ENCODE measurements around the gene CRIP1. TPM values are rescaled to one million over a fixed set of nuclear protein-coding genes. Genes with fewer than 3 reads are reported as not detected.

CRIP1 gene
- total and polyA plus RNA-seq, 2 experiments from 2014 or later: 0.80 to 8.4 TPM

DNA sequence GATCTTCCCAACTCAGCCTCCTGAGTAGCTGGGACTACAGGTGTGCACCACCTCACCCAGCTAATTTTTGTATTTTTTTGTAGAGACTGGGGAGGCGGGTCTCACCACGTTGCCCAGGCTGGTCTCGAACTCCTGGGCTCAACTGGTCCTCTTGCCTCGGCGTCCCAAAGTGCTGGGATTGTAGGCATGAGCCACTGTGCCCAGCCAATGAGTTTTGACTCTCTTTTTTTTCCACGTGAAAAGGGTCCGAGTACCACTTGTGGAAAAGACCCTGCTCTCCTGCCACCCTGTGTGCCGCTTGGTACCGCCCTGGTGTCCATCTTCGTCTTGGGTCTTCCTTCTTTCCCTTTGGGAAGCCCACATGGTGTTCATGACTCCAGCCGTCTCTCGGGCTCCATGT is 21.9 kb downstream of the CRIP1 start:
- Histone ChIP-seq H3K79me2 (replicated peaks; ENCODE audit: insufficient read depth) (no peaks in the 10 kb centered on the region), H3K4me2 (no peak overlapping the region), H3F3A (replicated peaks; ENCODE audit: low read depth) (no peaks in the 10 kb centered on the region), H4K20me1 (replicated peaks; ENCODE audit: insufficient read depth) (no peaks in the 10 kb centered on the region), H2AFZ (no peak overlapping the region), H3K4me3 (no peak overlapping the region), H3K27ac (ENCODE audit: low read depth) (no peak overlapping the region), H3K9me2 (ENCODE audit: insufficient read depth) (no peaks in the 10 kb centered on the region), H3K36me3 (ENCODE audit: insufficient read depth) (no peaks in the 10 kb centered on the region), H3K27me3 (ENCODE audit: insufficient read depth) (no peaks in the 10 kb centered on the region), H3K4me1 (ENCODE audit: insufficient read depth) (no peaks in the 10 kb centered on the region)
- ATAC-seq (no peak), DNase-seq (ENCODE audit: low spot score) (no peak)
- H3K36me3 Mint-ChIP-seq (ENCODE audit: low read depth): no peaks in the 10 kb centered on the region; the same call in 2 of the 3 replicates
- TF ChIP-seq EZH2 (IDR thresholded peaks at IDR 0.05; ENCODE audit: low read depth, unreplicated experiment): no peak
- no peak for TF ChIP-seq ZNF331 (CRISPR knock-in tag; IDR thresholded peaks at IDR 0.05; ENCODE audit: low read depth)
- TF ChIP-seq, protein P1, sequence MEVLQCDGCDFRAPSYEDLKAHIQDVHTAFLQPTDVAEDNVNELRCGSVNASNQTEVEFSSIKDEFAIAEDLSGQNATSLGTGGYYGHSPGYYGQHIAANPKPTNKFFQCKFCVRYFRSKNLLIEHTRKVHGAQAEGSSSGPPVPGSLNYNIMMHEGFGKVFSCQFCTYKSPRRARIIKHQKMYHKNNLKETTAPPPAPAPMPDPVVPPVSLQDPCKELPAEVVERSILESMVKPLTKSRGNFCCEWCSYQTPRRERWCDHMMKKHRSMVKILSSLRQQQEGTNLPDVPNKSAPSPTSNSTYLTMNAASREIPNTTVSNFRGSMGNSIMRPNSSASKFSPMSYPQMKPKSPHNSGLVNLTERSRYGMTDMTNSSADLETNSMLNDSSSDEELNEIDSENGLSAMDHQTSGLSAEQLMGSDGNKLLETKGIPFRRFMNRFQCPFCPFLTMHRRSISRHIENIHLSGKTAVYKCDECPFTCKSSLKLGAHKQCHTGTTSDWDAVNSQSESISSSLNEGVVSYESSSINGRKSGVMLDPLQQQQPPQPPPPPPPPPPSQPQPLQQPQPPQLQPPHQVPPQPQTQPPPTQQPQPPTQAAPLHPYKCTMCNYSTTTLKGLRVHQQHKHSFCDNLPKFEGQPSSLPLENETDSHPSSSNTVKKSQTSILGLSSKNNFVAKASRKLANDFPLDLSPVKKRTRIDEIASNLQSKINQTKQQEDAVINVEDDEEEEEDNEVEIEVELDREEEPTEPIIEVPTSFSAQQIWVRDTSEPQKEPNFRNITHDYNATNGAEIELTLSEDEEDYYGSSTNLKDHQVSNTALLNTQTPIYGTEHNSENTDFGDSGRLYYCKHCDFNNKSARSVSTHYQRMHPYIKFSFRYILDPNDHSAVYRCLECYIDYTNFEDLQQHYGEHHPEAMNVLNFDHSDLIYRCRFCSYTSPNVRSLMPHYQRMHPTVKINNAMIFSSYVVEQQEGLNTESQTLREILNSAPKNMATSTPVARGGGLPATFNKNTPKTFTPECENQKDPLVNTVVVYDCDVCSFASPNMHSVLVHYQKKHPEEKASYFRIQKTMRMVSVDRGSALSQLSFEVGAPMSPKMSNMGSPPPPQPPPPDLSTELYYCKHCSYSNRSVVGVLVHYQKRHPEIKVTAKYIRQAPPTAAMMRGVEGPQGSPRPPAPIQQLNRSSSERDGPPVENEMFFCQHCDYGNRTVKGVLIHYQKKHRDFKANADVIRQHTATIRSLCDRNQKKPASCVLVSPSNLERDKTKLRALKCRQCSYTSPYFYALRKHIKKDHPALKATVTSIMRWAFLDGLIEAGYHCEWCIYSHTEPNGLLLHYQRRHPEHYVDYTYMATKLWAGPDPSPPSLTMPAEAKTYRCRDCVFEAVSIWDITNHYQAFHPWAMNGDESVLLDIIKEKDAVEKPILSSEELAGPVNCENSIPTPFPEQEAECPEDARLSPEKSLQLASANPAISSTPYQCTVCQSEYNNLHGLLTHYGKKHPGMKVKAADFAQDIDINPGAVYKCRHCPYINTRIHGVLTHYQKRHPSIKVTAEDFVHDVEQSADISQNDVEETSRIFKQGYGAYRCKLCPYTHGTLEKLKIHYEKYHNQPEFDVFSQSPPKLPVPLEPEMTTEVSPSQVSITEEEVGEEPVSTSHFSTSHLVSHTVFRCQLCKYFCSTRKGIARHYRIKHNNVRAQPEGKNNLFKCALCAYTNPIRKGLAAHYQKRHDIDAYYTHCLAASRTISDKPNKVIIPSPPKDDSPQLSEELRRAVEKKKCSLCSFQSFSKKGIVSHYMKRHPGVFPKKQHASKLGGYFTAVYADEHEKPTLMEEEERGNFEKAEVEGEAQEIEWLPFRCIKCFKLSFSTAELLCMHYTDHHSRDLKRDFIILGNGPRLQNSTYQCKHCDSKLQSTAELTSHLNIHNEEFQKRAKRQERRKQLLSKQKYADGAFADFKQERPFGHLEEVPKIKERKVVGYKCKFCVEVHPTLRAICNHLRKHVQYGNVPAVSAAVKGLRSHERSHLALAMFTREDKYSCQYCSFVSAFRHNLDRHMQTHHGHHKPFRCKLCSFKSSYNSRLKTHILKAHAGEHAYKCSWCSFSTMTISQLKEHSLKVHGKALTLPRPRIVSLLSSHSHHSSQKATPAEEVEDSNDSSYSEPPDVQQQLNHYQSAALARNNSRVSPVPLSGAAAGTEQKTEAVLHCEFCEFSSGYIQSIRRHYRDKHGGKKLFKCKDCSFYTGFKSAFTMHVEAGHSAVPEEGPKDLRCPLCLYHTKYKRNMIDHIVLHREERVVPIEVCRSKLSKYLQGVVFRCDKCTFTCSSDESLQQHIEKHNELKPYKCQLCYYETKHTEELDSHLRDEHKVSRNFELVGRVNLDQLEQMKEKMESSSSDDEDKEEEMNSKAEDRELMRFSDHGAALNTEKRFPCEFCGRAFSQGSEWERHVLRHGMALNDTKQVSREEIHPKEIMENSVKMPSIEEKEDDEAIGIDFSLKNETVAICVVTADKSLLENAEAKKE (CRISPR knock-in tag; IDR thresholded peaks at IDR 0.05): no peak
- no peak for TF ChIP-seq JUNB (IDR thresholded peaks at IDR 0.05; ENCODE audit: unreplicated experiment)
- TF ChIP-seq EZH2phosphoT487 (IDR thresholded peaks at IDR 0.05; ENCODE audit: unreplicated experiment): no peak
- no peak for TF ChIP-seq ZNF114 (CRISPR knock-in tag; IDR thresholded peaks at IDR 0.05)
- TF ChIP-seq STAT1 (IDR thresholded peaks at IDR 0.05; ENCODE audit: unreplicated experiment): no peak
- TF ChIP-seq, protein P2, sequence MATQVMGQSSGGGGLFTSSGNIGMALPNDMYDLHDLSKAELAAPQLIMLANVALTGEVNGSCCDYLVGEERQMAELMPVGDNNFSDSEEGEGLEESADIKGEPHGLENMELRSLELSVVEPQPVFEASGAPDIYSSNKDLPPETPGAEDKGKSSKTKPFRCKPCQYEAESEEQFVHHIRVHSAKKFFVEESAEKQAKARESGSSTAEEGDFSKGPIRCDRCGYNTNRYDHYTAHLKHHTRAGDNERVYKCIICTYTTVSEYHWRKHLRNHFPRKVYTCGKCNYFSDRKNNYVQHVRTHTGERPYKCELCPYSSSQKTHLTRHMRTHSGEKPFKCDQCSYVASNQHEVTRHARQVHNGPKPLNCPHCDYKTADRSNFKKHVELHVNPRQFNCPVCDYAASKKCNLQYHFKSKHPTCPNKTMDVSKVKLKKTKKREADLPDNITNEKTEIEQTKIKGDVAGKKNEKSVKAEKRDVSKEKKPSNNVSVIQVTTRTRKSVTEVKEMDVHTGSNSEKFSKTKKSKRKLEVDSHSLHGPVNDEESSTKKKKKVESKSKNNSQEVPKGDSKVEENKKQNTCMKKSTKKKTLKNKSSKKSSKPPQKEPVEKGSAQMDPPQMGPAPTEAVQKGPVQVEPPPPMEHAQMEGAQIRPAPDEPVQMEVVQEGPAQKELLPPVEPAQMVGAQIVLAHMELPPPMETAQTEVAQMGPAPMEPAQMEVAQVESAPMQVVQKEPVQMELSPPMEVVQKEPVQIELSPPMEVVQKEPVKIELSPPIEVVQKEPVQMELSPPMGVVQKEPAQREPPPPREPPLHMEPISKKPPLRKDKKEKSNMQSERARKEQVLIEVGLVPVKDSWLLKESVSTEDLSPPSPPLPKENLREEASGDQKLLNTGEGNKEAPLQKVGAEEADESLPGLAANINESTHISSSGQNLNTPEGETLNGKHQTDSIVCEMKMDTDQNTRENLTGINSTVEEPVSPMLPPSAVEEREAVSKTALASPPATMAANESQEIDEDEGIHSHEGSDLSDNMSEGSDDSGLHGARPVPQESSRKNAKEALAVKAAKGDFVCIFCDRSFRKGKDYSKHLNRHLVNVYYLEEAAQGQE (IDR thresholded peaks at IDR 0.05; ENCODE audit: unreplicated experiment): no peak
- TF ChIP-seq, protein P3, sequence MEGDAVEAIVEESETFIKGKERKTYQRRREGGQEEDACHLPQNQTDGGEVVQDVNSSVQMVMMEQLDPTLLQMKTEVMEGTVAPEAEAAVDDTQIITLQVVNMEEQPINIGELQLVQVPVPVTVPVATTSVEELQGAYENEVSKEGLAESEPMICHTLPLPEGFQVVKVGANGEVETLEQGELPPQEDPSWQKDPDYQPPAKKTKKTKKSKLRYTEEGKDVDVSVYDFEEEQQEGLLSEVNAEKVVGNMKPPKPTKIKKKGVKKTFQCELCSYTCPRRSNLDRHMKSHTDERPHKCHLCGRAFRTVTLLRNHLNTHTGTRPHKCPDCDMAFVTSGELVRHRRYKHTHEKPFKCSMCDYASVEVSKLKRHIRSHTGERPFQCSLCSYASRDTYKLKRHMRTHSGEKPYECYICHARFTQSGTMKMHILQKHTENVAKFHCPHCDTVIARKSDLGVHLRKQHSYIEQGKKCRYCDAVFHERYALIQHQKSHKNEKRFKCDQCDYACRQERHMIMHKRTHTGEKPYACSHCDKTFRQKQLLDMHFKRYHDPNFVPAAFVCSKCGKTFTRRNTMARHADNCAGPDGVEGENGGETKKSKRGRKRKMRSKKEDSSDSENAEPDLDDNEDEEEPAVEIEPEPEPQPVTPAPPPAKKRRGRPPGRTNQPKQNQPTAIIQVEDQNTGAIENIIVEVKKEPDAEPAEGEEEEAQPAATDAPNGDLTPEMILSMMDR (conservative IDR thresholded peaks at IDR 0.05; ENCODE audit: low read depth in 2 of 2): no peak
- TF ChIP-seq, protein P4, sequence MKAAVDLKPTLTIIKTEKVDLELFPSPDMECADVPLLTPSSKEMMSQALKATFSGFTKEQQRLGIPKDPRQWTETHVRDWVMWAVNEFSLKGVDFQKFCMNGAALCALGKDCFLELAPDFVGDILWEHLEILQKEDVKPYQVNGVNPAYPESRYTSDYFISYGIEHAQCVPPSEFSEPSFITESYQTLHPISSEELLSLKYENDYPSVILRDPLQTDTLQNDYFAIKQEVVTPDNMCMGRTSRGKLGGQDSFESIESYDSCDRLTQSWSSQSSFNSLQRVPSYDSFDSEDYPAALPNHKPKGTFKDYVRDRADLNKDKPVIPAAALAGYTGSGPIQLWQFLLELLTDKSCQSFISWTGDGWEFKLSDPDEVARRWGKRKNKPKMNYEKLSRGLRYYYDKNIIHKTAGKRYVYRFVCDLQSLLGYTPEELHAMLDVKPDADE (IDR thresholded peaks at IDR 0.05): no peak
- TF ChIP-seq POLR2AphosphoS5 (IDR thresholded peaks at IDR 0.05; ENCODE audit: low read depth): no peak
- H3K27me3 Mint-ChIP-seq (ENCODE audit: insufficient read depth, low read depth, poor library complexity): peaks cover 3% of the 10 kb centered on the region
- no peaks in the 10 kb centered on the region; the same call in none of the 3 replicates for H3K9me3 Mint-ChIP-seq
- H3K27ac Mint-ChIP-seq: no peak overlapping the region
- H3K4me3 Mint-ChIP-seq: no peak overlapping the region
- no peaks in the 10 kb centered on the region for H3K4me1 Mint-ChIP-seq

Data from GM23338 (cell line).